Psoas muscle (tissue), 8 donors: ENCODE measurements around the gene CHCHD3. TPM values are rescaled to one million over a fixed set of nuclear protein-coding genes. Genes with fewer than 3 reads are reported as not detected.

Experiments
- ATAC-seq, 4 donors: fragments of 200-7000 bp; cut with Tn5 transposase; one replicate each; pipeline ENCODE4 v1.9.1; 2020; ENCODE audit warnings: moderate library complexity in 3 of 4, mild to moderate bottlenecking in 2 of 4
- DNase-seq, 2 donors: peaks; one replicate each; pipeline ENCODE4 v3.0.0-alpha.2; 2020
- H3K27ac ChIP-seq: fragments of 200-600 bp; one replicate; pipeline ENCODE4 v1.8.0; 2022
- H3K27me3 ChIP-seq, 3 donors: fragments of 200-600 bp in 1 of 3; one replicate each; pipeline versions ENCODE4 v1.6.1 to v1.8.0; 2013 to 2022; ENCODE audit warnings: low read length in 2 of 3, mild to moderate bottlenecking in 2 of 3, moderate library complexity in 1 of 3; ENCODE audit not compliant: insufficient read depth in 3 of 3
- H3K36me3 ChIP-seq, 2 donors: fragments of 200-600 bp in 1 of 2; one replicate each; pipeline versions ENCODE4 v1.6.1 to v1.8.0; 2013 to 2022; ENCODE audit warnings: low read depth in 1 of 2, mild to moderate bottlenecking in 1 of 2, moderate library complexity in 1 of 2; ENCODE audit not compliant: insufficient read depth in 1 of 2
- H3K4me1 ChIP-seq: fragments of 200-600 bp; one replicate; pipeline ENCODE4 v1.8.0; 2022
- H3K4me3 ChIP-seq: fragments of 200-600 bp; one replicate; pipeline ENCODE4 v1.8.0; 2022; ENCODE audit warnings: mild to moderate bottlenecking
- H3K9me3 ChIP-seq: fragments of 200-600 bp; one replicate; pipeline ENCODE4 v1.8.0; 2022
- WGBS, 3 donors: extraction: QIAGEN DNeasy Blood & Tissue Kit; methylation state at CpG; one replicate each; pipeline versions ENCODE4 v1.1.6 to v1.1.7; 2013; 5-methylcytosine and 5-hydroxymethylcytosine counted together
- intact Hi-C, 2 donors: fragments of 100-400 bp; cut with DNase I; formaldehyde crosslinking; loops; one replicate each; pipeline versions ENCODE4 v1.11.0 to v1.14.2; 2022
- polyA plus RNA-seq, 3 donors: library from polyadenylated mRNA; stranded (reverse); fragments of 200-250 nt; gene quantifications; one replicate each; pipeline ENCODE4 v1.2.3, GENCODE V29; 2013
- total RNA-seq, 4 donors: library from RNA; stranded (reverse); fragmentation: NEBNext Ultra II Directional in 2 of 4; extraction: Animal tissue kit (Norgen Biotek cat#: 25700) in 2 of 4; gene quantifications; one replicate each; pipeline versions ENCODE4 v1.2.1 to v1.2.4, GENCODE V29; 2021 to 2023
- TF ChIP-seq, protein P1 (sequence below): fragments of 200-600 bp; IDR thresholded peaks from one replicate; pipeline ENCODE4 v1.8.0; 2022; ENCODE audit warnings: antibody characterized with exemption
- donor health status: healthy with polysubstance abuse.
- donor health status: DM: no; HTN: no; CAD: no; lungs with moderate emphysema.
- donor health status: Bipolar disorder and iron deficiency.
- donor health status: healthy.
- donor health status: DM: yes; HTN: yes; CAD: no.
- donor health status: DM: no; HTN: no; CAD: no.
- donor health status: DM: no; HTN: no; CAD: no.
- donor health status: DM: yes; HTN: yes; CAD: no.

The CHCHD3 gene
- total and polyA plus RNA-seq, 7 donors = 129 to 206 (median 184) TPM

DNA sequence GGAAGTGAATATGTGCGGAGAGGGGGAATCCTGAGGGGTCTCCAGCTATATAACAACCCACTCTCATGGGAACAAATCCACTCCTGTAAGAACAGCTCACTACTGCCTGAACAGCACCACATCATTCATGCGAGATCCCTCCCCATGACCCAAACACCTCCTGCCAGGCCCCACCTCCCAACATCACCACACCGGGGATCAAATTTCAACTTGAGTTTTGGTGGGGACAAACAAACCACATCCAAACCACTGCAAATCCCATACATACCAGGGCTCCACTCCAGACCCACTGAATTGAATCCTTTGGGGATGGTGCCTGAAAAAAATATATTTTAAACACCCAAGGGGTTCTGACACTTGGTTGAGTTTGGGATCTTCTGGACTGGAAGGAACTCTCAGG lies 324.1 kb downstream of the CHCHD3 start:
- DNase-seq (no peak), ATAC-seq (no peak)
- Histone ChIP-seq H3K36me3 (no peaks in the 10 kb centered on the region), H3K4me1 (no peaks in the 10 kb centered on the region), H3K4me3 (no peak overlapping the region), H3K27ac (no peak overlapping the region), H3K27me3 (no peaks in the 10 kb centered on the region), H3K9me3 (no peaks in the 10 kb centered on the region)
- intact Hi-C loops = no loop called here
- TF ChIP-seq, protein P1, sequence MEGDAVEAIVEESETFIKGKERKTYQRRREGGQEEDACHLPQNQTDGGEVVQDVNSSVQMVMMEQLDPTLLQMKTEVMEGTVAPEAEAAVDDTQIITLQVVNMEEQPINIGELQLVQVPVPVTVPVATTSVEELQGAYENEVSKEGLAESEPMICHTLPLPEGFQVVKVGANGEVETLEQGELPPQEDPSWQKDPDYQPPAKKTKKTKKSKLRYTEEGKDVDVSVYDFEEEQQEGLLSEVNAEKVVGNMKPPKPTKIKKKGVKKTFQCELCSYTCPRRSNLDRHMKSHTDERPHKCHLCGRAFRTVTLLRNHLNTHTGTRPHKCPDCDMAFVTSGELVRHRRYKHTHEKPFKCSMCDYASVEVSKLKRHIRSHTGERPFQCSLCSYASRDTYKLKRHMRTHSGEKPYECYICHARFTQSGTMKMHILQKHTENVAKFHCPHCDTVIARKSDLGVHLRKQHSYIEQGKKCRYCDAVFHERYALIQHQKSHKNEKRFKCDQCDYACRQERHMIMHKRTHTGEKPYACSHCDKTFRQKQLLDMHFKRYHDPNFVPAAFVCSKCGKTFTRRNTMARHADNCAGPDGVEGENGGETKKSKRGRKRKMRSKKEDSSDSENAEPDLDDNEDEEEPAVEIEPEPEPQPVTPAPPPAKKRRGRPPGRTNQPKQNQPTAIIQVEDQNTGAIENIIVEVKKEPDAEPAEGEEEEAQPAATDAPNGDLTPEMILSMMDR = no peak
- 57 to 85% (median 80%) methylated on average over 3 of the region's 3 CpGs for WGBS, 3 donors

- Histone ChIP-seq H3K27me3 (no peaks in the 10 kb centered on the region), H3K36me3 (no peaks in the 10 kb centered on the region), H3K4me1 (no peaks in the 10 kb centered on the region), H3K27ac (no peak overlapping the region), H3K9me3 (no peaks in the 10 kb centered on the region), H3K4me3 (no peak overlapping the region)
- ATAC-seq (no peak), DNase-seq (no peak)
- WGBS, 3 donors = 40 to 47% (median 45%) methylated on average over 5 of the region's 5 CpGs
- TF ChIP-seq, protein P1 = no peak
- intact Hi-C loops = no loop called here
Measured at GRCh38 chr7:132756484-132756990, 325.4 kb downstream of the CHCHD3 start.

GRCh38 chr7:132755538-132756483 lies 326.1 kb downstream of the CHCHD3 start:
- intact Hi-C loops = no loop called here
- no peaks in the 10 kb centered on the region for H3K4me1 ChIP-seq

DNA sequence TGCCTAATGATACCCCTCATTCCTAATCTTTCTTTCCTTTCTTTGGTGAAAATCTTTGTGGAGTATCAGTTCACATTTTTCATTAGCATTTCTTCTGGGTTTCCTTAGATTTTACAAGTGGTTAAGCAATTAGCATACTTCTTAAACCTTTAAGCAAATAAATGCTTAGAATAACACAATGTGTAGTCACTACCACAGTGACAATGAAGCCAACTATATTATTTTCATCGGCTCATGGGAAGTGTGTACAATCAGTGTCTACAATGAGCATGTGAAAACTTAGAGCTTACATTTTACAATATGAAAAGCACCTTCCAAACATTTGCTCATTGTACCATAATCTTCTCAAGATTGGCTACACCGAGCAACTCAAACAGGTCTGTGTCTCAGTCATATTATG lies 329.5 kb downstream of the CHCHD3 start:
- WGBS, 3 donors = 89 to 93% (median 93%) methylated on average over 2 of the region's 2 CpGs

More at GRCh38 chr7:132755538-132756483, 326.1 kb downstream of the CHCHD3 start:
- 58 to 85% (median 73%) methylated on average over 5 of the region's 5 CpGs for WGBS, 3 donors
- no peaks in the 10 kb centered on the region for H3K36me3 ChIP-seq
- DNase-seq = no peak
- peak in 2 of 4 donors; percentile 30 to 43 for ATAC-seq
- TF ChIP-seq, protein P1 = no peak
- H3K9me3 ChIP-seq = no peaks in the 10 kb centered on the region
- H3K27ac ChIP-seq = no peak overlapping the region
- H3K4me3 ChIP-seq = no peak overlapping the region
- no peaks in the 10 kb centered on the region for H3K27me3 ChIP-seq

More for the DNA sequence above, 329.5 kb downstream of the CHCHD3 start:
- no peaks in the 10 kb centered on the region for H3K4me1 ChIP-seq
- no peak overlapping the region for H3K27ac ChIP-seq
- DNase-seq (no peak), ATAC-seq (no peak)
- H3K4me3 ChIP-seq = no peak overlapping the region
- no peaks in the 10 kb centered on the region for H3K36me3 ChIP-seq
- TF ChIP-seq, protein P1 = no peak
- no peaks in the 10 kb centered on the region for H3K27me3 ChIP-seq
- H3K9me3 ChIP-seq = no peaks in the 10 kb centered on the region
- intact Hi-C loops = no loop called here
